GM19099 (cell line): ENCODE results near the gene SPECC1L.

Source experiments
- POLR2A ChIP-seq: IDR thresholded peaks from 3 replicates; pipeline ENCODE4 v1.6.1; 2011; ENCODE audit warnings: low read depth; ENCODE audit not compliant: insufficient read length; ENCODE audit errors: extremely low read depth

SPECC1L gene

DNA sequence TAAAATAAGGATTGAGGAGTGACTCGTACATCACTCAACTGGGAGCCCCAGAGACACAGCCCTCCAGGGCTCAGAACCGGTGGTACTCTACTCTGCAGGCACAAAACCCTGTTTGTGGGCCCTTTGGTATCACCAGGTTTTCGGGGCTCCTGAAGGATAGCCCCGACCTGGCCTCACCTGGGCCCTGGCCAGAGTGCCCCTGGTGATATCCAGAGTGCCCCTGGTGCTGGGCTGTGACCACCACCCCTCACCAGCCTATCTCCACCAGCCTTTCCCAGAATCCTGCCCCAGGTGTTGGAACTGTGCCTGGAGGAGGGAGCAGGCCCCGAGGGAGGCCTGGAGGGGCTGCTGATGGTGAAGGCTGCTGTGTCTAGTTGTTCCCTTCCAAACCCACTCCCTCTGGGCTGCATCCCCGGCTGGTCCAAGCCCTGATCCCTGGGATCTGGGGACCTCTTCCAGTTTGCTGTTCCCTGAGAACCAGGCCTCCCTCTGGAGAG is 23.6 kb upstream of the SPECC1L start:
- TF ChIP-seq POLR2A, result no peak

- no peak for TF ChIP-seq POLR2A
Observed at GRCh38 chr22:24247564-24248344, 22.9 kb upstream of the SPECC1L start.

DNA sequence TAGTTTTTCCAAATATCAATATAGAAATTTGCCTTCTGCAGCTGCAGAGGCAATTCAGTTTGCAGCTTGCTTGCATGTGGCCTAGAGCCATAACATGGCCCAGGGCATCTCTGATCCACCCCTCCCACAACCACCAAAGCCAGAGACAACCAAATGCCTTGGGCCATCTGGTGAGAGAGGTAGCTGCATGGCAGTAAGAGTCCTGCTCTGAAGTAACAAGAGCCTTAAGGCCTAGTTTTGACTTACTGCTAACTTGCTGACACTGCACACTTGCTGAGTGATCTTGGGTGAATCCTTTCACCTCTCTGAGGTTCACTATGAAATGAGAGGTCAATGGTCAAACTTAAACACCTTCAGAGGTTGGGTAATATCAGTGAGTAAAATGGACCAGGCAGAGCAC is 4.9 kb upstream of the SPECC1L start:
- no peak for TF ChIP-seq POLR2A

DNA sequence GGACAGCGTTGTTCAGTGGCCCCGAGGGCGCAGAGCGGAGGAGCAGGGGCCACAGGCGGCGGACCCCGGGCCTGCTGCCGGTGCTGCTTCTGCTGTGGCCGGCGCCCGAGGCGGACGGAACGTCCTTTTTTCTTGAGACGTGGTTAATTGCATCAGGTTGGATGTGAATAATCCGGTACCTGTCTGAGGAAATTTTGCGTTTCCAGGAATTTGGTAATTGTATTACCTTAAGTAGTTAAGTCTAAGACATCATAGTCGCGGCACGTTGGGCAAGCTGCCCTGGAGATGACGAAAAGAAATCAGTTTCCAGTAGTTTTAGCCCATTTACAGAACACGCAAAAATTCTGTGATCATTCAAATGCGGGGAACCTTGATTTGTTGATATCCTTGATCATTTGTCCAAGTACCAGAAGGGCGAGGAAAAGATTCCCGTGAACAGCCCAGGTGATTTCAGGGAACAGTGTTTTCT is 789 bp downstream of the SPECC1L start:
- no peak for TF ChIP-seq POLR2A

- TF ChIP-seq POLR2A, result no peak
Observed at GRCh38 chr22:24282401-24282800, 11.8 kb downstream of the SPECC1L start.

GRCh38 chr22:24284747-24285203 is 14.1 kb downstream of the SPECC1L start:
- no peak for TF ChIP-seq POLR2A

DNA sequence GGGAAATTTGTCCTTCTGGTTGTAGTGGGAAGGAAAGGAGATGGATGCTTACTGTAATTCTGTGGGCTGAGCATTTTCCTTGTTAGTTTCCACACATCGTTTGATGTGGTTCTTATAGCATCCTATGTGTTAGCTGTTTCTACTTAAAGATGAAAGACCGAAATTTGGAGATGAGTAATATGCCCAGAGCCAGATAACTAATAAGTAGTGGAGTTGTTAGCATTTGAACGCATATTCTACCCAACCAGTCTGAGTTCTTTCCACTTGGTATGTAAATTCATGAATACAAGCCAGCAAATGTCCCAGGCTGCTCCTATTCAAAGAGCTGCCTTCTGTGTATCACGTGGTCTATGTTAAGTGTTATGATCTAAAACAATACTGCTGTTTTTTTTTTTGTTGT is 14.6 kb downstream of the SPECC1L start:
- TF ChIP-seq POLR2A, result no peak

DNA sequence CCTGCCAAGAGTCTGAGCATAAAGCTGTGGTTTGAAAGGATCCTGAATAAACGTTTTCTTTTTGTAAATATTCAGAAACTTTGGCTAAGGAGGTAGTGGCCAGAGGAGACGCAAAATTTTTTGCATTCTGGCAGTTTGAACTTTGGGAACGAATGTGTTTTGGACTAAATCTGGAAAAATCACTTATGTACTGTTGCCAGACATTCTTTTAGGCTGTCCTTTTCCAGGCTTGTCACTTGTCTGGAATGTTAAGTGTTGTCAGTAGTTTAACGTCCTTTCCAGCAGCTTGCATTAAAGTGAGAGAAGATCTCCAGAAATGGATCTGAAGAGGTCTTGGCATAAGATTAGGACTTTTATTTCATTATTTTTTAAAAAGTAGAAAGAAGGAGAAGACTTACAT is 18.5 kb downstream of the SPECC1L start:
- TF ChIP-seq POLR2A, result no peak

GRCh38 chr22:24289741-24290163 is 19.1 kb downstream of the SPECC1L start:
- TF ChIP-seq POLR2A, result no peak

DNA sequence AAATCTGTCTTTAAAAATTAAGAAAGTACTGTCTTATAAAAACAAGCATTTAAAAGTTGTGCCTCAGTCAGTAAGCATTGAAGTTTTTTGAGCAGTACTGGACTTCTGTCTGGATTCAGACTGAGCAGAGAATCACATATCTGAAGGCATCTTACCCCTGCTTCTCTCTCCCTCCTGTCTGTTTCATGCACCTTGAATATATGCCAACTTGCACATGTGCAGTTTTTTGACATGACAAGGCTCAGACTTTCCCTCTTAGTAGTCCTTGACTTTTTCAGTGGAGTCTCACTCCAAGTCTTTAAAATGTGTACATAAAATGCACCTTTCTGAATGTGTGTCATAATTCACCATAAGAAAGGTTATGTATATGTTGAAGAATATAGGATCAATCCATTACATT is 19.8 kb downstream of the SPECC1L start:
- no peak for TF ChIP-seq POLR2A

- no peak for TF ChIP-seq POLR2A
Observed at GRCh38 chr22:24291515-24292201, 21.0 kb downstream of the SPECC1L start.

- no peak for TF ChIP-seq POLR2A
Observed at GRCh38 chr22:24302591-24302990, 32.0 kb downstream of the SPECC1L start.

GRCh38 chr22:24303007-24303406 is 32.4 kb downstream of the SPECC1L start:
- no peak for TF ChIP-seq POLR2A

DNA sequence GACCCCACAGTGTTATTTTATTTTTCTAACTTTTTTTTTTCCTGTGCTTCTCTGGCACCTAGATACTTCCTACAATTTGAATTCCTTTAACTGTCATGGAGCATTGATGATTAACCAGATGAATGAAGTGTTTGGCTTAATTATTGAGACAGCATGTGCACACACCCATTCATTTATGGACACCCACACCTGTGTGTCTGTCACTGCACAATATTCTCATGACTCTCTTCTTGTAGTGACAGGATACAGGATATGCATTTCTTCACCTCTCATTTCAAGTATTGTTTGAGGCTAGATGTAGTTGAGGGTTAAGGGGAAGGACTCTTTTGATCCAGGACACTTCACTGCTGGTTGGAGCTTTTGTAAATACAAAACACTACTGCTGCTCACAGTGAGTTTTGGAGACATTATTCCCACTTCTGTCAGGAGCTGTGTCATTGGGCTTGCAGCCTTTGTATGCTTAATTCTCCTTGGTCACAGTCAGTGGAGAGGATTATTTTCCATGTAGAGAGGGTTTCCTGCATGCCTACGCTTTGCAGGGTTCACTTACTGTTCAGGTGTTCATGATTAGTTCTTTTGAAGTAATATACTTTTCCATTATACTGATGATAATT is 33.5 kb downstream of the SPECC1L start:
- no peak for TF ChIP-seq POLR2A

DNA sequence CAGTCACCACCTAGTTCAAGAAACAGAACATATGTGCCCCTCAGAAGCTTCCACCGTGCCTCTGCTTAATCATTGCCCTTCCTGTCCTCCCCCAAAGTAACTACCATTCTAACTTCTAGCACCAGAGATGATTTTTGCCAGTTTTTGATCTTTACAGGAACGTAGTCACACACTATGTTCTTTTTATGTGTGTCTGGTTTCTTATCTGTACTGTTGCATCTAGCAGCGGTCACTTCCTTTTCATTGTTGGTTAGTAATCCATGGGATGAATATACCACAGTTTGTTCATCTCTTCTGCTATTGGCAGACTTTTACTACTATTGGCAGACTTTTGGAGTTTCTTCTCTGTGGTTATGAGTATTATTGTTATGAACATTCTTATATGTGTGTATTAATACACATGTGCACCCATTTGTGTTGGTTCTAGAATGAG is 34.6 kb downstream of the SPECC1L start:
- no peak for TF ChIP-seq POLR2A
